ENCODE results near the gene IL4.

IL4 gene

GRCh38 chr5:132704875-132705274 lies 31.1 kb downstream of the IL4 start:
- no peak for DNase-seq

GRCh38 chr5:132708645-132709044 lies 34.9 kb downstream of the IL4 start:
- no peak for DNase-seq

DNA sequence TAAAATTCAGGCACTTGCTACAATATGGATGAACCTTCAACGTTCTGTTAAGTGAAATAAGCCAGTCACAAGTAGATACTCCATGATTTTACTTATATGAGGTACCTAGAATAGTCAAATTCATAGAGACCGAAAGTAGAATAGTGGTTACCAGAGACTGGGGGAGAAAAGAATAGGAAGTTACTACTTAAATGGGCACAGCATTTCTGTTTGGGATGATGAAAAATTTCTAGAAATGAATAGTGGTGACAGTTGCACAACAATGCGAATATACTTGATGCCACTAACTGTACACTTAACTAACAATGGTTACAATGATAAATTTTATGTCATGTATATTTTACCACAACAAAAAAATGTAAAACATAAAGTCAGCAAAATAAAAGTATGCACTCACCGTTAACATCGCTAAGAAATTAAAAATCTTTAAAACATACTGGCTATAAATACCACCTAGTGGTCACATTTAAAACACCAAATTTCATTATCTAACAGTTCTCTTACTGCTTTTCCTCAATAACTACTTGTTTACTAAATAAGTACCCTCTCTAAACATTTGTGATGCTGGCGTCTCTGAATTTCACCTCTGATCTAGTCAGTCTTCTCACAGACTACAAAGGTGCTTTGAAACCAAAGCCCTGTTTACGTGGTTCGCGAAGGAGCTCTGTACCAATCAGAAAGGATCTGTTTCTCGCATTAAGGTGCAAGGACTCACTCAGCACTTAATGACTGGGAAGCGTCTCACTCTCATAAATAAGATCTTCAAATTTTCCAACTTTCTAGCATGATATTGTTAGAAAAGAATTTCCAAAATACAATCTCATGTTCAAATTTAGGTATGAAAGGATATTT lies 40.9 kb downstream of the IL4 start:
- no peak for DNase-seq

GRCh38 chr5:132718544-132719312 lies 44.9 kb downstream of the IL4 start:
- no peak for DNase-seq

DNA sequence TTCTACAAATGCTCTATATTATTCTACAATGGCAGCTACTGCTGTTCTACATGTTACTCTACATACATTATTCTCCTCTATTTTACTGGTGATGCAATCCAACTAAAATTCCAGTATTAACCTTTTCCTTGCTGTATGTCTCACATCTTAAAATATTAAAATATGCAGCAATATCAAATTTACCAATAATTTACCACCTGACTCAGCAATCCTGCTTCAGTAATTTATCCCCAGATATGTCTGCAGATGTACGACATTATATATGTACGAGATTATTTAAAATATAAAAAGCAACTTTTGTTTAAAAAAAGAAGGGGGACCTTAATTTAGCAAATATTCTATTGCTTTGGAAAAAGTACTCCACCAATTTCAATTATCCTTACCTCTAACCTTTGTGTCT lies 52.0 kb downstream of the IL4 start:
- no peak for DNase-seq

DNA sequence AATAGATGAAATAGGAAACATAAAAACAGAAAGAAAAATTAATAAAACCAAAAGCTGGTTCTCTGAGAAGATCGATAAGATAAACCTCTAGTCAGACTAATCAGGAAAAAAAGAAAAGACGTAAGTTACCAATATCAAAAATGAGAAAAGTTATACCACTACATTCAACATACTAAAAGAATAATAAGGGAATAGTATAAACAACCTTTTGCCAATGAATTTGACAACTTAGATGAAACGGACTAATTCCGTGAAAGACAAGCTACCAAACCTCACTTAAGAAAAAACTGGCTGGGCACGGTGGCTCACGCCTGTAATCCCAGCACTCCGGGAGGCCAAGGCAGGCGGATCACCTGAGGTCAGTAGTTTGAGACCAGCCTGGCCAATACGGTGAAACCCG lies 56.1 kb downstream of the IL4 start:
- DNase-seq, result no peak
